BJ (cell line): ENCODE measurements around the gene IMPG2. TPM values are rescaled to one million over a fixed set of nuclear protein-coding genes. Genes with fewer than 3 reads are reported as not detected.

Experiments used
- CTCF ChIA-PET: fragments of 350-600 bp; formaldehyde crosslinking; extraction: SDS; loops from one replicate; lab custom pipeline; 2021; ENCODE audit warnings: antibody characterized with exemption, inconsistent platforms; lab: Yijun Ruan, JAX
- POLR2A ChIA-PET: fragments of 300-600 bp; sonication (Branson Sonifier 250); formaldehyde crosslinking; extraction: SDS; loops from one replicate; lab custom pipeline; 2021; ENCODE audit warnings: antibody characterized with exemption; lab: Charles Lee
- DNase-seq: peaks from one replicate; pipeline ENCODE4 v3.0.0-alpha.2; 2011; ENCODE audit warnings: low read depth
- H3K27me3 ChIP-seq: 2 replicates; pipeline ENCODE4 v1.6.0; 2011; ENCODE audit warnings: low read length; ENCODE audit not compliant: control insufficient read depth, insufficient read depth
- H3K36me3 ChIP-seq: 2 replicates; pipeline ENCODE4 v1.5.1; 2011; ENCODE audit warnings: low read length; ENCODE audit not compliant: control insufficient read depth, insufficient read depth
- H3K4me3 ChIP-seq: 2 replicates; pipeline ENCODE4 v1.5.1; 2011; ENCODE audit warnings: low read depth, mild to moderate bottlenecking, control low read depth, low read length
- CTCF ChIP-seq: IDR thresholded peaks from 2 replicates; pipeline ENCODE4 v1.5.1; 2011; ENCODE audit warnings: low read depth, mild to moderate bottlenecking, control low read depth, inconsistent platforms, low read length, moderate library complexity; ENCODE audit not compliant: insufficient read depth
- polyA plus RNA-seq: library from polyadenylated mRNA; depleted of rRNA; stranded (reverse); fragments of >200 nt; gene quantifications from 2 replicates; pipeline ENCODE4 v1.2.3, GENCODE V29; 2011

The IMPG2 gene
- polyA plus RNA-seq, 1 experiment = 0.10 TPM

- H3K36me3 ChIP-seq = no peaks in the 10 kb centered on the region
- ChIA-PET POLR2A (no interaction called here), CTCF (no interaction called here)
- no peak for DNase-seq
- TF ChIP-seq CTCF = no peak
- H3K4me3 ChIP-seq = no peak overlapping the region
- no peaks in the 10 kb centered on the region for H3K27me3 ChIP-seq
These were observed 41.2 kb downstream of the IMPG2 start for GRCh38 chr3:101279162-101279561.

GRCh38 chr3:101278727-101279126 is 41.6 kb downstream of the IMPG2 start:
- no peak for DNase-seq
- ChIA-PET CTCF (no interaction called here), POLR2A (no interaction called here)
- Histone ChIP-seq H3K36me3 (no peaks in the 10 kb centered on the region), H3K4me3 (no peak overlapping the region), H3K27me3 (no peaks in the 10 kb centered on the region)
- no peak for TF ChIP-seq CTCF

- CTCF ChIA-PET = no interaction called here
- POLR2A ChIA-PET = no interaction called here
- TF ChIP-seq CTCF = no peak
- Histone ChIP-seq H3K27me3 (no peaks in the 10 kb centered on the region), H3K36me3 (no peaks in the 10 kb centered on the region), H3K4me3 (no peak overlapping the region)
- no peak for DNase-seq
These were observed 46.8 kb downstream of the IMPG2 start for GRCh38 chr3:101273608-101274007.

- ChIA-PET CTCF (no interaction called here), POLR2A (no interaction called here)
- TF ChIP-seq CTCF = no peak
These were observed 47.2 kb downstream of the IMPG2 start for GRCh38 chr3:101273156-101273555.

GRCh38 chr3:101271728-101272127 is 48.6 kb downstream of the IMPG2 start:
- Histone ChIP-seq H3K4me3 (no peak overlapping the region), H3K27me3 (no peaks in the 10 kb centered on the region), H3K36me3 (no peaks in the 10 kb centered on the region)
- ChIA-PET POLR2A (no interaction called here), CTCF (interaction anchor here (0.6 kb wide), 1 partner anchor 41 kb away, joined by 3 read pairs; no protein-coding TSS in a partner anchor)
- no peak for TF ChIP-seq CTCF
- no peak for DNase-seq

More at GRCh38 chr3:101273156-101273555, 47.2 kb downstream of the IMPG2 start:
- DNase-seq = no peak
- H3K36me3 ChIP-seq = no peaks in the 10 kb centered on the region
- no peak overlapping the region for H3K4me3 ChIP-seq
- no peaks in the 10 kb centered on the region for H3K27me3 ChIP-seq
